ENCODE measurements around the gene IER5. TPM values are rescaled to one million over a fixed set of nuclear protein-coding genes. Genes with fewer than 3 reads are reported as not detected.

IER5 gene
- total RNA-seq, 1 donor from 2014 or later, result 20.9 TPM

GRCh38 chr1:181134543-181135436 lies 46.3 kb downstream of the IER5 start:
- DNase-seq (ENCODE audit: low spot score), result peak; percentile 33

GRCh38 chr1:181135437-181135731 lies 46.9 kb downstream of the IER5 start:
- DNase-seq (ENCODE audit: low spot score), result peak; percentile 18

- DNase-seq (ENCODE audit: low spot score), result peak; percentile 67
These were observed 47.6 kb downstream of the IER5 start for GRCh38 chr1:181135815-181136737.

- DNase-seq (ENCODE audit: low spot score), result no peak
These were observed 48.2 kb downstream of the IER5 start for GRCh38 chr1:181136738-181137122.

GRCh38 chr1:181137217-181137743 lies 48.8 kb downstream of the IER5 start:
- no peak for DNase-seq (ENCODE audit: low spot score)

- DNase-seq (ENCODE audit: low spot score), result no peak
These were observed 51.1 kb downstream of the IER5 start for GRCh38 chr1:181139631-181140061.

GRCh38 chr1:181140398-181140797 lies 51.9 kb downstream of the IER5 start:
- no peak for DNase-seq (ENCODE audit: low spot score)

GRCh38 chr1:181140891-181141290 lies 52.4 kb downstream of the IER5 start:
- DNase-seq (ENCODE audit: low spot score), result no peak

- no peak for DNase-seq (ENCODE audit: low spot score)
These were observed 53.0 kb downstream of the IER5 start for GRCh38 chr1:181141431-181141910.

Other genes starting within 250 kb of the IER5 start
- gene KIAA1614, start 175.8 kb upstream of the IER5 start, total RNA-seq (ENCODE audit: insufficient read depth, low replicate concordance), result 17.6 TPM
- 24.3 TPM for gene STX6, start 65.8 kb upstream of the IER5 start, total RNA-seq (ENCODE audit: insufficient read depth, low replicate concordance)
- gene MR1, start 54.7 kb upstream of the IER5 start, total RNA-seq (ENCODE audit: insufficient read depth, low replicate concordance), result 11.3 TPM

Measured in umbilical cord (tissue), 2 donors.